Adrenal gland (tissue), 12 donors: ENCODE results near the gene MEIOB. TPM values are rescaled to one million over a fixed set of nuclear protein-coding genes. Genes with fewer than 3 reads are reported as not detected.
A peak's percentile ranks its signal among the peaks of the same experiment; 100 is the strongest.

Source experiments
- DNase-seq, 7 donors: peaks; one replicate each; pipeline ENCODE4 v3.0.0-alpha.2; 2019 to 2020
- H3K27ac ChIP-seq, 5 donors: fragments of 200-600 bp; sonication (generic) in 4 of 5; 1 replicate in 3 of 5; 2 replicates in 2 of 5; pipeline versions ENCODE4 v1.5.1 to v1.8.0; 2016 to 2020; ENCODE audit warnings: mild to moderate bottlenecking in 1 of 5
- H3K27me3 ChIP-seq: fragments of 200-600 bp; 2 replicates; pipeline ENCODE4 v1.8.0; 2021
- H3K36me3 ChIP-seq, 2 donors: fragments of 200-600 bp; replicated peaks in 1 of 2; 1 replicate in 1 of 2; 2 replicates in 1 of 2; pipeline versions ENCODE4 v1.5.1 to v1.8.0; 2018 to 2022
- H3K4me1 ChIP-seq, 2 donors: fragments of 200-600 bp; replicated peaks in 1 of 2; 1 replicate in 1 of 2; 2 replicates in 1 of 2; pipeline versions ENCODE4 v1.5.1 to v1.8.0; 2018 to 2021
- H3K4me3 ChIP-seq, 4 donors: fragments of 200-600 bp; sonication (generic) in 3 of 4; one replicate each; pipeline ENCODE4 v1.5.1; 2016 to 2018
- H3K9me3 ChIP-seq, 3 donors: fragments of 200-600 bp; sonication (generic) in 1 of 3; replicated peaks in 1 of 3; 1 replicate in 2 of 3; 2 replicates in 1 of 3; pipeline versions ENCODE4 v1.5.1 to v1.8.0; 2016 to 2021
- POLR2A ChIP-seq, 2 donors: fragments of 450-650 bp; IDR thresholded peaks; one replicate each; pipeline ENCODE4 v1.6.1; 2017; ENCODE audit warnings: antibody characterized with exemption in 2 of 2, mild to moderate bottlenecking in 2 of 2, moderate library complexity in 1 of 2
- WGBS, 4 donors: extraction: QIAGEN DNeasy Blood & Tissue Kit in 2 of 4; methylation state at CpG; one replicate each; pipeline versions ENCODE4 v1.1.5 to v1.1.7; 2013 to 2017; 5-methylcytosine and 5-hydroxymethylcytosine counted together
- intact Hi-C, 2 donors: fragments of 100-400 bp; cut with DNase I; formaldehyde crosslinking; loops; one replicate each; pipeline versions ENCODE4 v1.14.1 to v1.15.0; 2022 to 2023
- polyA plus RNA-seq, 3 donors: library from polyadenylated mRNA; stranded (reverse); fragments of 200-250 nt in 2 of 3; fragments of 350-450 nt in 1 of 3; fragmentation: Illumina TruSeq in 1 of 3; extraction: RNeasy Lipid Tissue Mini Kit (QIAGEN cat#74804) in 1 of 3; gene quantifications; one replicate each; pipeline ENCODE4 v1.2.3, GENCODE V29; 2013 to 2014
- total RNA-seq, 9 donors: library from RNA; depleted of rRNA in 4 of 9; stranded (reverse); fragments of >200 nt in 4 of 9; fragments of 120-200 nt in 1 of 9; fragmentation: NEBNext Ultra II Directional in 1 of 9; extraction: Animal tissue kit (Norgen Biotek cat#: 25700) in 1 of 9; gene quantifications; one replicate each; pipeline versions ENCODE4 v1.1.0 to v1.2.4, GENCODE V29; 2013 to 2023
- TF ChIP-seq, protein P1 (sequence below), 6 experiments: fragments of 450-650 bp in 4 of 6; fragments of 200-600 bp in 2 of 6; sonication (generic) in 1 of 6; IDR thresholded peaks; 1 replicate in 5 of 6; 2 replicates in 1 of 6; pipeline versions ENCODE4 v1.5.1 to v1.8.0; 2016 to 2021; ENCODE audit warnings: antibody characterized with exemption in 6 of 6, mild to moderate bottlenecking in 2 of 6, moderate library complexity in 1 of 6
- donor health status: healthy with polysubstance abuse.
- donor health status: Bipolar disorder and iron deficiency.
- donor health status: DM: yes; HTN: yes; CAD: no.
- donor health status: DM: no; HTN: no; CAD: no.
- donor health status: DM: no; HTN: no; CAD: no.
- donor health status: DM: yes; HTN: yes; CAD: no.

MEIOB gene
- total and polyA plus RNA-seq, 12 donors: 0.23 TPM; not detected in 11

DNA sequence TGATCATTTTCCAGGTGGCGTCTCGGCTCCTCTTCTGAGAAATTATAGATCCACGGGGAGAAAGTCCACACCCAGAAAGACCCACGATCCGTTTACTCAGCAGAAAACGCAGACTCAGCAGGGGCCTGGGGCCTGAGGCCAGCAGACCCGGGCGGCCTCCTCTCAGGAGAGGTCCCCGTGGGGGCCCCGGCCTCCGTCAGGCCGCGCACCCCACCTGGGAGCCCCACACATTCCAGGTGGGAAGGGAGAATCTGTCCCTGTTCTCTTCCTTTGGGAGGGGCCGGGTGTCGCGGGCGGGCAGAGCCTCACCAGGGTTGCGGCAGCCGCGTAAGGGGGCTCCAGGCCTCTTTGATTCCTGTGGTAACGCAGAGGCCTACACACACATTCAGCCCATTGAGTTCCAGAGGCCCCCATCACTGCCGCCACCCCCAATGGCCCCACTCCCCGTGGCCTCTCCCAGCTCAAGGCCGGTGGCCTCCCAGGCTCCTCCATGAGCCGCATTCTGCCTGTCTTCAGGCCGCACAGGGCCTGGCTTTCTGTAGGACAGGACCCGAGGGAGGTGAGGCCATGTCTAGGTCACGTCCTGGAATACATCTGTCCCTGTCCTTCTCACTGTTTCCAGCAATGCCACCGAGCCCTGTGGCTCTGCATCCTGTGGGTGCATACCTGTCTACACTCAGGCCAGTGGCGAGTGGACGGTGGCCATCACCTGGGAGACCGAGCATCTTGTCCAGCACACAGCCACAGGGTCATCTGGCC, 76.9 kb downstream of the MEIOB start:
- Histone ChIP-seq H3K9me3 (no peaks in the 10 kb centered on the region), H3K4me1 (no peaks in the 10 kb centered on the region), H3K27ac (no peak overlapping the region), H3K4me3 (no peak overlapping the region), H3K36me3 (no peaks in the 10 kb centered on the region), H3K27me3 (no peaks in the 10 kb centered on the region)
- no peak for DNase-seq
- TF ChIP-seq POLR2A (IDR thresholded peaks at IDR 0.05): no peak
- TF ChIP-seq, protein P1, sequence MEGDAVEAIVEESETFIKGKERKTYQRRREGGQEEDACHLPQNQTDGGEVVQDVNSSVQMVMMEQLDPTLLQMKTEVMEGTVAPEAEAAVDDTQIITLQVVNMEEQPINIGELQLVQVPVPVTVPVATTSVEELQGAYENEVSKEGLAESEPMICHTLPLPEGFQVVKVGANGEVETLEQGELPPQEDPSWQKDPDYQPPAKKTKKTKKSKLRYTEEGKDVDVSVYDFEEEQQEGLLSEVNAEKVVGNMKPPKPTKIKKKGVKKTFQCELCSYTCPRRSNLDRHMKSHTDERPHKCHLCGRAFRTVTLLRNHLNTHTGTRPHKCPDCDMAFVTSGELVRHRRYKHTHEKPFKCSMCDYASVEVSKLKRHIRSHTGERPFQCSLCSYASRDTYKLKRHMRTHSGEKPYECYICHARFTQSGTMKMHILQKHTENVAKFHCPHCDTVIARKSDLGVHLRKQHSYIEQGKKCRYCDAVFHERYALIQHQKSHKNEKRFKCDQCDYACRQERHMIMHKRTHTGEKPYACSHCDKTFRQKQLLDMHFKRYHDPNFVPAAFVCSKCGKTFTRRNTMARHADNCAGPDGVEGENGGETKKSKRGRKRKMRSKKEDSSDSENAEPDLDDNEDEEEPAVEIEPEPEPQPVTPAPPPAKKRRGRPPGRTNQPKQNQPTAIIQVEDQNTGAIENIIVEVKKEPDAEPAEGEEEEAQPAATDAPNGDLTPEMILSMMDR (IDR thresholded peaks at IDR 0.05): no peak
- intact Hi-C loops: no loop called here
- WGBS, 4 donors: 76 to 83% (median 78%) methylated on average over 21 to 32 of the region's 32 CpGs

DNA sequence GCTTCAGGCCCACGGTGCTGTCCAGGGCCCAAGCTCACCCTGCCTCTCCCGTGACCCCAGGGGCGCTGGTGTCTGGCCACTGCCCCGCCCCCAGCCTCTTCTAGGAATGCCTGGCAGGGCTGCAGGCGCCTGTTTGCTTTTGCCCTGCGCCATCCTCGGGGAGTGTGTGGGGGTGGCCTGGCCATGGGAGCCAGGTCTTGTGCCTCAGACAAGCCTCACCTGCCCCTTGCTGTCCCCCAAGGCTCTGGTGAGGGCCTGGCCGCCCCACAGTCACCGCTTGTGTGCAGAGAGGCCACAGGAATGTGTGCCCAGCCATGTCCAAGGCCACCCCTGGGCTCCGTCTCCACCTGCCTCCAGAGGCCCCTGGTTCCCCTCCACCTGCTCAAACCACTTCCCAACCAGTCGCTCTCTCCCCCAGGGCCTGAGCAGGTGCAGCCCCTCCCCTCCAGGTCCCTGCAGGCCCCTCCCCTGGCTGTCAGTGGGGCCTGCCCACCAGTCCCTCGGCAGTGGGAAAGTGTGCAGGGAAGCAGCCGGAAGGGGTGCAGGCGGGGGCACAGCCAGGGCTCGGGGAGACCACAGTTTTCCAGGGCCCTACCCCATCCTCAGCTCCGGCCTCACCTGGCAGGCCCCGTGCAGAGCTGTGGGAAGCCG, 77.6 kb downstream of the MEIOB start:
- Histone ChIP-seq H3K27me3 (no peaks in the 10 kb centered on the region), H3K4me1 (no peaks in the 10 kb centered on the region), H3K4me3 (no peak overlapping the region), H3K9me3 (no peaks in the 10 kb centered on the region), H3K27ac (no peak overlapping the region), H3K36me3 (peaks cover 0 to 4% of the 10 kb centered on the region in 2 donors)
- WGBS, 4 donors: 44 to 76% (median 49%) methylated on average over 5 to 18 of the region's 18 CpGs
- intact Hi-C loops: no loop called here
- TF ChIP-seq, protein P1 (IDR thresholded peaks at IDR 0.05): no peak
- no peak for TF ChIP-seq POLR2A (IDR thresholded peaks at IDR 0.05)
- peak in 2 of 7 donors; percentile 17 to 26 for DNase-seq

DNA sequence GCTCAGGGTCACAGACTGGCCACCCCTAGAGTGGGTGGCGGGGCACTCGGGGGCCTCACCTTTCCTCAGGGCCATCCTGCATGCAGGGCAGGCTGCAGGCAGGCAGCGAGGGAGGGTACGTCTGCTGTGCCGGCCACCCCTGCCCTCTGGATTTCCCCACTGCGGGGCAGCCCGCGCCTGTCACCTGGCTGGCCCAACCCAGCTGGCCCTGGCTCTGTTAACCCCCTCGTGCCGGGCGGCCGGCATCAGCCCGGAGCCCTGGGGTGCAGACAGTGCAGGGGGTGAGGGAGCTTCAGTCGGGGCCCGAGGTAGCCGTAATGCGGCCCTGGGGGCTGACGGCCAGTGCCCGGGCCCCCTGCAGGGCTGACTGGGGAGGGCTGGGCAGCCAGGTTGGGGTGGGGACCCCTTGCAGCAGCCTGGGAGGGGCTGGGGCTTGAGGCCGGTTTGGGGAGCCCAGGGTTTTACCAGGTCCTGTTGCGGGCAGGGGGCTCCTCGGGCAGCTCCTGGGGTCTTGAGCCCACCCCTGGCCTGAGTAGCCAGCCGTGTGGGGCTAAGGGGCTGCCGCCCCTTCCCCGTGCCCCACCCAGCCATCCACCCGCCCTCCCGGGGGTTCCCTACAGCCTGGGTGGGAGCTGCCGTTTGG, 78.3 kb downstream of the MEIOB start, which contains the start of gene IGFALS:
TSS of gene IGFALS (minus strand) at position 128 of the 643 bp plus-strand sequence. CDS start at position 75, 53 bp downstream.
- Histone ChIP-seq H3K27ac (no peak within 1 kb of the TSS), H3K27me3 (no peaks in the 10 kb centered on the region), H3K36me3 (peaks cover 0 to 10% of the 10 kb centered on the region in 2 donors), H3K4me3 (no peak within 1 kb of the TSS), H3K4me1 (no peaks in the 10 kb centered on the region), H3K9me3 (no peaks in the 10 kb centered on the region)
- no peak for DNase-seq
- no peak for TF ChIP-seq POLR2A (IDR thresholded peaks at IDR 0.05)
- WGBS, 4 donors: 45 to 88% (median 50%) methylated on average over 5 to 28 of the region's 28 CpGs
- intact Hi-C loops: no loop called here

DNA sequence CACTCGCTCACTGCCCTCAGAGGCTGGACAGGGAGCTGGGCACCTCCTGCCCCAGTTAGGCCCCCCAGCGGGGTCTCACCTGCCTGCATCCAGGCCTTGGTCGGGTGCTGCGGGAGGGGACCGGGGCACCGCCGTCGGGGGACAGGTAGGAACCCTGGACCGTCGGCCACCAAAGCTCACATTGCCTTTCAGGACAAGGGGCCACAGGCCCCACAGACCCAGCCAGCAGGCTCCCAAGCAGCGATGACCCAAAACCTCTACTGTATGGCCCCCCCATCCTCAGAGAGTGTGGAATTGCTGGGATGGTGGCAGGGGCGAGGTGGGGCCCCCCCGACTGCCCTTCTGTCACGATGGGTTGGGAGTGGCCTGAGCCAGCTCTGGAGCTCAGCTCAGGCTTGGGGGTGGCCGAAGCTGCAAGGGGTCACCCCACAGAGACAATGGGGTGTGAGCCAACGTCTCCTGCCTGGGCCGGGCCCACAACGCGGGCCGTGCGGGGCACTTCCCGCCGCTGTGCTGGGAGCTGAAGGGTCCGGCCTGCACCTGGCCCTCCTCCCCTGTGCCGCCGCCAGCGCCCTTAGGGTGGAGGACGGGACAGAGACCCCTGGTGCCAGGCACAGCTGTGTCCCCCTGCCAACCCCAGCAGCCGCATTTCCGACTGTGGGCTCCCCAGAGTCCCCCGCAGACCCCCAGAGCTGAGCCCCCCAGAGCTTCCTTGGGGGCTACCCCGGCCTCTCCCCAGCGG, 79.0 kb downstream of the MEIOB start:
- H3K9me3 ChIP-seq: no peaks in the 10 kb centered on the region
- H3K4me3 ChIP-seq: no peak overlapping the region
- no peak for DNase-seq
- 60 to 90% (median 88%) methylated on average over 1 to 33 of the region's 33 CpGs for WGBS, 4 donors
- no peaks in the 10 kb centered on the region for H3K27me3 ChIP-seq
- intact Hi-C loops: no loop called here
- H3K36me3 ChIP-seq: peaks cover 0 to 17% of the 10 kb centered on the region in 2 donors
- no peaks in the 10 kb centered on the region for H3K4me1 ChIP-seq
- H3K27ac ChIP-seq: no peak overlapping the region
- TF ChIP-seq POLR2A (IDR thresholded peaks at IDR 0.05): no peak
- TF ChIP-seq, protein P1 (IDR thresholded peaks at IDR 0.05): no peak
